GM03348 (cell line): ENCODE data around the gene MRPL46.
"Not testable (repeated sequence)": the region's sequence is repeated elsewhere in the genome, so short reads cannot be mapped to it uniquely, and the experiment has no call there.

ENCODE experiments used
- DNase-seq: peaks from one replicate; pipeline ENCODE4 v3.0.0; 2012; ENCODE audit warnings: low spot score

Gene MRPL46

GRCh38 chr15:88477904-88478303, 10.7 kb upstream of the MRPL46 start:
- DNase-seq: no peak

- DNase-seq: no peak
Observed at GRCh38 chr15:88477126-88477525, 9.9 kb upstream of the MRPL46 start.

DNA sequence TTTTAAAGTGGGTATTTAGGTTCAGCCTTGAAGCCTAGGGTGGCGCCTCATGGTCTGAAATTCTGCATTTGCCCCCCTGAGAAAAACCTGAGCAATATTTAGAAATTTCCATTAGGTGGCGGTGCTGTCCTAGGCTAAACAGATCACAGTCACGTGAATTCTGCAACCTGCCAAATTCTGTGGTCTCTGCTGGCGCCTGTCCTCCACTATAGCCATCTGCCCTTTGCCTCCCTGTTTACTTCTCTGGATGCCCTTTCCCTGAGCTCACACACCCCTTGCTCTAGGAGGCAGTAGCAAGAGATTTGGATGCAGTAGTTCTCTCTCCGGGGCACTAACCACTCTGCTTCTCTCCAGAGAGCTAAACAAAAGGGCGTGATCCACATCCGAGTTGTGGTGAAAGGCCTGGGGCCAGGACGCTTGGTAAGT, 9.5 kb upstream of the MRPL46 start:
- DNase-seq: peak; percentile 60

- not testable (repeated sequence) for DNase-seq
Observed at GRCh38 chr15:88473661-88474293, 6.6 kb upstream of the MRPL46 start.

DNA sequence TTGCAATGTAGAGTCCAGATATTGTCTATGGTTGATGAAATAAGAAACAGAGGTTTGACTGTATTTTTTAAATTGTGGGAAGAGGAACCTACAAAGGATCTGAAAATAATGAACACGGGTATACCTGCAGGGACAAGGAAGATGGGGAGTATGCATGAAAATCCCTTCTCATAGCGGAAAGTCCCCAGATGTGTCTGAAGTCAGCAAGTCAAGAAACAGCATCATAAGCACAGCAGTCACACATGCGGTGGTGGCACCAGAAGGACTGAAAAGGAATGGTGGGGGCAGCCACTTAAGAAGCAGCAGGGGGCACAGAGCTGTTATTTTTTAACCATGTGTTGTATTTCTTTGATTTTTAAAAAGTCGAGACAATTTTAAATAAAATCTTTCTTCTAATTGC, 5.0 kb upstream of the MRPL46 start:
- DNase-seq: no peak

DNA sequence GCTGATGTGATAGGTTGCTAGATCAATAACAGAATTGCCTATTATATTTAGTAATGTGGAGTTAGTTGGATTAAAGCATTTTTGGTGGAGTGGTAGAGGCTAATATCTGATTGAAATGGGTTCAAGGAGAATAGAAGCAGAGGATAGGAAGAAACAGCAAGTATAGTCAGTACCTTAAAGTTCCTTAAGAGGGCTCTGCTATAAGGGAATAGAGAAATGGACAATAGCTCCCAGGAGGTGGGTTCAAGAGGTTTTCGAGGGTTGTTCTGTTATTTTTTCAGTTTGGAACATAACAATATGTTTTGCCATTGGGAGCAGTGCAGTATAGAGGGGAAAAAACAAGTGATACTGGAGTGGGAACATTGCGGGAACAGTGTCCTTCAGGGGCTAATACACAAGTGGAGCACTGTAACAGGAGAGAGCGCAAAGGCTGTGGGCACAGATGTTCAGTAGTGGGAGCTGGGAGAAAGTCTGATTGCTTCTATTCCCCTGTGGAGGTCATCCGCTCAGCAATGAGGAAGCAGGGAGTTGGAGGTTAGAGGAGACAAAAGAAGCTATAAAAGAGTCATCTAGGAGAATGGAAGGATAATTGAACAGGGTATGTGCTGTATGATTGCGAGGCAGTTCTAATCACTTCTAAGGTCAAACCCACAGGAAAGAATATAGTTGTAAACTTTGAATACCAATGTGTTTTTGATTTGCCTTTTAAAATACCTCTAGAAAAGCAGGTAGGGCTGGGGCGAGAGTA, 3.6 kb upstream of the MRPL46 start:
- no peak for DNase-seq

DNA sequence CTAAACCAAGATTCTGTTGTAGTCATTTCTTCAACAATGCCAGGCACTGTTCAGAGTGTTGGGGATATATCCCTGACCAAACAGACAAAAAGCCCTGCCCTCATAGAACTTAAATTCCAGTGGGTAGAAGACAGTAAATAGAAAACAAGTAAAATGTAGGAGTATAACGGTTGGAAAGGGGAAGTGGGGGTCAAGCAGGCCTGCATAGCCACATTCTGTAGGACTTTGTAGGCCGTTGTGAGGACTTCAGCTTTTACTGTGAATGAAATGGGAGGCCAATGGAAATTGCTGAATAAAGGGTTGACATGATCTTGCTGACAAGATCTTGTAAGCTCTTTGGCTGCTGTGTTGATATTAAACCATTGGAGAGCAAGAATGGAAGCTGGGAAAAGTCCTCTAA, 2.1 kb upstream of the MRPL46 start:
- DNase-seq: no peak

DNA sequence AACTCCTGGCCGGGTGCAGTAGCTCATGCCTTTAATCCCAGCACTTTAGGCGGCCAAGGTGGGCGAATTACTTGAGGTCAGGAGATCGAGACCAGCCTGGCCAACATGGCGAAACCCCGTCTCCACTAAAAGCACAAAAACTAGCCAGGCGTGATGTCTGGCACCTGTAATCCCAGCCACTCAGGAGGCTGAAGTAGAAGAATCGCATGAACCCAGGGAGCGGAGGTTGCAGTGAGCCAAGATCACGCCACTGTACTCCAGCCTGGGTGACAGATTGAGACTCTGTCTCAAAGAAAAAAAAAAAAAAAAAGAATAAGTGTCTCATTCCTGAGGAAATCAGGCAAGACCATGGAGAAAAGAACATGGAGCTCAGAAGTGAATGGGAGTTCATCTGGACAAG, 1.5 kb upstream of the MRPL46 start:
- not testable (repeated sequence) for DNase-seq

DNA sequence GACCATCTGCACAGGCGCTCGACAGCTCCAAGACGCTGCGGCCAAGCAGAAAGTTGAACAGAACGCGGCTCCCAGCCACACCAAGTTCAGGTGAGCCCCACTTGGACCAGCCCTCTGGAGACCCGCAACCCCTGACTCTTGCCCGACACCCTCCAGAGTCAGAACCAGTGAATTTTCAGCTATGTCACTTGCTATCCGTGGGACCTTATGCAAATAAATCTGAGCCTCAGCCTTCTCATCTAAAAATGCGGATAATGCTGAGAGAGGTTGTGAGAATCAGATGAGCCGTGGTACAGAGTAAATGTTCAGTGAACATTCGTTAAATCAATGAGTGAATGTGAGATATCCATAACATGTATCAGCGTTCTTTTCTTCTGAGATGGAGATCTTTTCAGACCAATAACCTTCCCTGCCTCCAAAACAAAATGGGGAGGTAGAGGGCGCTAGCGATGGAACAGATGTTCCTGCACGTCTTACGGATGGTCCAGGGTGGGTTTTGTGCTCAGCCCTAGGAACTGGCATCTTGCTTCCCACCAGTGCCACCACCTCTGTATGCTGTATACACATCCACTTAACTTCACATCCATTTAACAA, 844 bp upstream of the MRPL46 start:
- DNase-seq: no peak

DNA sequence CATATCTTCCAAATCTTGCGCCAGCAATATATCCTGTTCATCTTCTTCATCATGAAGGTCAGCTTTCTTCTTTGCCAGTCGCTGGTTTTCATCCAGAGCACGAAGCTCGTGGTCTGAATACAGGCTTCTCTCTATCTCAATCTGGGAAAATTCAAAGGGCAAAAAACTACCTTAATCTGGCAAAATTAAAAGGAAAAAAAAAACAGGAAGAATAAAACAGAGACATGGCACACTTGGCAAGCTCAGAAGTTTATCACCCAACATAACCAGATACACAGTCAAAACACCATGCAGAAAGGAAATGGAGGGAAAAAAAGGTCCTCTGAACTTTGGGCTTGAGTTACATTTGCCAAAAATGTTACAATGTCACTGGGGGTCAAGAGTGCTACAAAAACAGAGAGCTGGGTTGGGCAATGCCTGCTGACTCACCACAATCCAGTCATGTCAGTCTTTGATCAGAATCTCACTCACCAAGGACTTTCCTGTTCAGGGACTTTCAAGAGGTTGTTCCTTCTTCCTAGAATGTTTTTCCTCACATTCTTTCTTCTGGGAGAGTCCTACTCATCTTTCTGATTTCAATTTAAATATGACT, 1.5 kb downstream of the MRPL46 start:
- DNase-seq: no peak

DNA sequence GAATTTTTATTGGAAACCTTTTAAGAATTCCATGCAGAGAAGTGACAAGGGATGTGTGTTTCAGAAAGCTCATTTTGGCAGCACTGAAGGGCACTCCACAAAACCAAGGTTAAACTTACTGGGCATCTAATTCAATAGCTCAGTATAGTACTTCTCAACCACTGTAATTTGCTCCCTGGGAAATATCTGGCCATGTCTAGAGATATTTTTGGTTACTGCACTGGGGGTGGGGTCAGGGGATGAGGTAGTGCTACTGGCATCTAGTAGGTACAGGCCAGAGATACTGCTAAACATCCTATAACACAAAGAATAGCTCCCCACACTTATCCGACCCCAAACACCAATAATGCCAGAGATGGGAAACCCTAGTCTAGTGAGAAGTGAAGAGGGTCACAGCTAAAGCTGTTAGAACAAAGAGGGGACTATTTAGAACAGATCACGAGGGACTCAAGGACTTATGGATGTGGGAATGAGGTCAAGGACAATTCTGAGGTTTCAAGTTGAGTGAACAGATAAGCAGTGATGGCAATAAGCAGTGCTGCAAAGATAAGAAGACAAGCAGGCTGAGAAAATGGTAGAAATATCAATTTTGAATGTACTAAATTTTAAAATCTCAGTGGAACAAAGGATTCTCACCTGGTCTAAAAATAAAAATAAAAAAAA, 3.2 kb downstream of the MRPL46 start:
- no peak for DNase-seq

DNA sequence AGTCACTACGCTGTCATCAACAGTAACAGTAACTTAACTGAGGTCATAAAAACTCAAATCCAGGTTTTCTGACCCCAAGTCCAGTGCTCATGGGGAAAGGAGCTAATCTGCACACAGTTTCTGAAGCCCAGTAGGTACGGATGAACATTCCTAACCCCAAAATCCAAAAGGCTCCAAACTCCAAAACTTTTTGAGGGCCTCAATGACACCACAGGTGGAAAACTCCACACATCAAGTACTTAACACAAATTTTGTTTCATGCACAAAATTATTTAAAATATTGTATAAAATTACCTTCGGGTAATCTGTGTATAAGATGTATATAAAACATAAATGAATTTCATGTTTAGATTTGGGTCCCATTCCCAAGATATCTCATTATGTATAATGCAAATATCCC, 10.5 kb downstream of the MRPL46 start:
- no peak for DNase-seq

DNA sequence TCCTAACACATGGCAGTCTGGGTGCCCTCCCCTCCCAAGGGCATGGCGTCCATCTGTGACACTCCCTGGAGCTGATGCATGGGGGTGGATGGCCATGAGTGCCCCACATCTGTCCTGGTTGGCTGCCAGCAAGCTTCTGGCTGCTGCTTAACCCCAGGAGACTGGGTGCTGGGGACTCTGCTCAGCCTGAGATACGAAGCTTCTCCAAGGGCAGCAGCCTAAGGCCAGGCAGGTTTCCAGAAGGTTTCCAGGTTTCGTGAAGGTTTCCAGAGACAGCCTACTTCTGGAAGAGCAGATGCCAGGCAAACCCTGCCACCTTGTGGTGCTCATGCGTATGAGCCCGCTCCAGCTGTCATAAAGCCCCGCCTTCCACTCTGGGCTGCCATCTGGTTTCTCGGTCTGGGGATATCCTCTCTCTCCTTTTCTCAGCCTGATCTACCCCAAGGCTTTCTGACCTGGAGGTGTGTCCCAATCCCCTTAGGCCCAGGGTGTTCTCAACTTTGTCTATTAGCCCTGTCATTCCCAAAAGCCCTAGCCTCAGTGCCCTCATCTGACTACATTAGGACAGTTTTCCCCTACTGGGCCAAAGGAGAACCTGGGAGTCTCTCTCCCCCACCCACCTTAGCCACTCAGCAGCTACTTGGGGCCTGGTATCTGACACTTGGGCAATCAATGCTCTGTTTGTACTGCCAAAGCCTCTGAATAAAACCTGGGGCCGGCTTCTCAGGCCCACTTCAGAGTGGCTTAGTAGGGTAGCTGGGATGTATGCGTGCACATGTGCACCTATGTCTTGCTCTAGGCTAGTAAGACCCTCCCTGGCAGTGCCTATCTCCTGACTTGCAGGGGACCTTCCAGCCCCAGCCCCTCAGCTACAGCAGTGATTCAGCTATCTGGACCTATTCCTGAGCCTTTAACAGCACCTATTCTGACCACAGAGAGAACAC, 12.0 kb downstream of the MRPL46 start:
- DNase-seq: peak; percentile 84

DNA sequence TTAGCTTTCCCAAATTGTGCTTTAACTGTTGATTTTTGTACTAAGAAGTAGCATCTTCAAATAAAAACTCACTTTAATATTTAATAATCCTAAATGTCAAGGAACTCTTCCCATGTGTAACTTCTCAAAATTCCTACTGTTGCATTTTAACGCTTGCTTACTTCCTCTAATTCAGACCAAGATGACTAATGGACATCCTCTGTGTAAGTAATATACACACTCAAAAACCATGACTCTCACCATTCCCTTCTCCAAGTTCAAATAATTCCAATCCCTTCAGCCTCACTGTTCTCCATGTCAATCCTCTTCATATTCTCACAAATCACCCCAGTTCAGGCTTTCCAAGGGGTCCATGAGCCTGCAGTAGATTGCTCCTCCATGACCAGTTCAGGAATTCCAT, 13.0 kb downstream of the MRPL46 start:
- DNase-seq: peak; percentile 24

DNA sequence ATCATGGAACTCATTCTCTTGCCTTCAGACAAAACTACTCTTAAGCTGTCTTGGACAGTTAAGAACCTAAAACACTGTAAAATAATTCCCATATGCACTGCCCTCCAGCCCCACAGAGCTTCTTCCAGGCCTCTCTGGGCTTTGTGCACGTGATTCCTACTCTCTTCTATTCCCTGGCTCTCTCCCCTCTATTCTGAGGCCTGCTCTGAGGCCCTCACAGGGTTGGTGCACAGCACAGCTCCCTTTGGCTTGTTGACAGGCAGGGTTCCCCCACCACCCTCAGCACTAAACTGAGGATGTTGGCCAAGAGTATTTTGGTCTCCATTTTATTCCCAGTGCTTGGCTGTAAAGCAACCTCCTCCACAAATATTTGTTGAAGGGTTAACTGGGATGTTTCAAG, 13.5 kb downstream of the MRPL46 start:
- no peak for DNase-seq

- DNase-seq: peak; percentile 87
Observed at GRCh38 chr15:88450125-88450798, 16.9 kb downstream of the MRPL46 start.

- DNase-seq: no peak
Observed at GRCh38 chr15:88449581-88449980, 17.6 kb downstream of the MRPL46 start.

- no peak for DNase-seq
Observed at GRCh38 chr15:88448991-88449461, 18.2 kb downstream of the MRPL46 start.

DNA sequence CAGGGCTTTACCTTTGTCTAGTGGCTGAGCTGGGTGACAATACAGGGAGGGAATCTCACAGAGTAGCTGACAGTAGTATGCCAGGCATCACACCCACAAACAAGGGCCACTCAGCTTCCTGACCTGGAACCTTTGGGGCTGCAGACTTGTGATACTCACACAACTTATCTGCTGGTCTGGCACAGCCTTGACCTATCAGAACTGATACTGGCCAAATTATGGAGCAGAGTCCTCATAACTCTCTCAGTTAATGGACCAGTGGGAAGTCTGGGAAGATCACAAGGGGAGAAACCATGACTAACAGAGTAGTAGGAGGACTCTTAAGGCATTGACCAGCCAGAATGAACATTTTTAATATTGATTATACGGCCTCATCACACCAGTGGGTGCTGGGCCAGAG, 19.4 kb downstream of the MRPL46 start:
- DNase-seq: no peak

DNA sequence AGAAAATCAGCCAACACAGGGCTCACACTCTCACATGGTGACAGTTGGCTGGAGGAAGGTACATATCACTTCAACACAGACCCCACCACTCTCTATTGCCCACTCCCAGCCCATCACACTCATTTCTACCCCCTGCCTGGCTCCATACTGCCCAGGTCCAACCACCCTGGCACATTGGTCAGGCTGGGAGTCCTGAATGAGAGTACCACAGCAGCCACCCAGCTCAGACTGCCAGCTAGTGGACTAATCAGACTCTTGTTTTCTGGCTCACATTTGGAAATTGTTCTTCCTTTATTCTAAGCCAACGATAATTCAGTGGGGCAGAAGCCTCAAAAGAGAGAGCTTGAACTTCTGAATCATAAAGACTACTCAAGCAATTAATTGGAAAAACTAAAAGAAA, 20.0 kb downstream of the MRPL46 start:
- DNase-seq: peak; percentile 22
